A549 (cell line): ENCODE results near the gene MRRF. TPM values are rescaled to one million over a fixed set of nuclear protein-coding genes. Genes with fewer than 3 reads are reported as not detected.

ENCODE experiments used
- ATAC-seq, 2 experiments: fragments of 200-7000 bp in 1 of 2; fragments of >200 bp in 1 of 2; cut with Nextera tagmentation in 1 of 2; cut with Tn5 transposase in 1 of 2; 3 replicates each; pipeline versions ENCODE4 v1.8.0 to v1.9.1; 2018 to 2020; ENCODE audit warnings: mild to moderate bottlenecking in 1 of 2, moderate library complexity in 1 of 2
- CTCF ChIA-PET: fragments of 300-600 bp; sonication (Branson Sonifier 250); formaldehyde crosslinking; extraction: SDS; loops from one replicate; lab custom pipeline; 2021; ENCODE audit warnings: antibody characterized with exemption, inconsistent platforms; lab: Yijun Ruan, JAX
- POLR2A ChIA-PET: fragments of 350-600 bp; formaldehyde crosslinking; extraction: SDS; loops from one replicate; lab custom pipeline; 2021; ENCODE audit warnings: antibody characterized with exemption, inconsistent platforms; lab: Yijun Ruan, JAX
- DNase-seq, 2 experiments: peaks; one replicate each; pipeline versions ENCODE4 v3.0.0 to v3.0.0-alpha.2; 2011 to 2016; ENCODE audit warnings: low read depth in 1 of 2, low spot score in 1 of 2
- FAIRE-seq: peaks from 2 replicates; lab custom pipeline; 2011; peaks lifted over from hg19 to GRCh38; lab: Jason Lieb, UNC
- H3K27ac ChIP-seq, 2 experiments: fragments of >200 bp; sonication (Bioruptor Twin); formaldehyde crosslinking; 3 replicates each; pipeline ENCODE4 v1.5.1; 2016 to 2017
- H3K4me1 ChIP-seq: fragments of >200 bp; sonication (Bioruptor Twin); formaldehyde crosslinking; 3 replicates; pipeline ENCODE4 v1.6.1; 2016
- H3K4me2 ChIP-seq: fragments of >200 bp; sonication (Bioruptor Twin); formaldehyde crosslinking; 3 replicates; pipeline ENCODE4 v1.6.1; 2016
- H3K4me3 ChIP-seq: fragments of >200 bp; sonication (Bioruptor Twin); formaldehyde crosslinking; 3 replicates; pipeline ENCODE4 v1.5.1; 2016
- H3K9me3 ChIP-seq: fragments of >200 bp; sonication (Bioruptor Twin); formaldehyde crosslinking; 3 replicates; pipeline ENCODE4 v1.6.1; 2016
- BHLHE40 ChIP-seq: IDR thresholded peaks from 2 replicates; pipeline ENCODE4 v1.6.1; 2012; ENCODE audit warnings: low read depth, low read length, inconsistent platforms
- CEBPB ChIP-seq, 2 experiments: fragments of >200 bp in 1 of 2; sonication (Bioruptor Twin) in 1 of 2; formaldehyde crosslinking in 1 of 2; IDR thresholded peaks; 2 replicates each; pipeline ENCODE4 v1.6.1; 2012 to 2016
- CHD2 ChIP-seq: fragments of 150-350 bp; IDR thresholded peaks from 2 replicates; pipeline ENCODE4 v1.6.1; 2014; ENCODE audit warnings: low read length; ENCODE audit not compliant: partially characterized antibody
- FOSB ChIP-seq: fragments of 250-450 bp; sonication (Bioruptor Pico); IDR thresholded peaks from 2 replicates; pipeline ENCODE4 v1.5.0; 2020; ENCODE audit warnings: mild to moderate bottlenecking, moderate library complexity
- FOXS1 ChIP-seq: fragments of 250-450 bp; sonication (Bioruptor Pico); IDR thresholded peaks from 2 replicates; pipeline ENCODE4 v1.5.0; 2020; ENCODE audit warnings: mild to moderate bottlenecking, moderate library complexity
- HEYL ChIP-seq: fragments of 250-450 bp; sonication (Bioruptor Pico); IDR thresholded peaks from 2 replicates; pipeline ENCODE4 v1.8.0; 2021; ENCODE audit warnings: mild to moderate bottlenecking, moderate library complexity
- HOXA7 ChIP-seq: fragments of 250-450 bp; sonication (Bioruptor Pico); IDR thresholded peaks from 2 replicates; pipeline ENCODE4 v1.5.0; 2020; ENCODE audit warnings: mild to moderate bottlenecking, moderate library complexity
- MAFK ChIP-seq: fragments of 450-650 bp; IDR thresholded peaks from 2 replicates; pipeline ENCODE4 v1.6.1; 2014; ENCODE audit not compliant: partially characterized antibody
- NR3C1 ChIP-seq: fragments of >200 bp; sonication (Bioruptor Twin); formaldehyde crosslinking; IDR thresholded peaks from 3 replicates; pipeline ENCODE4 v1.6.1; 2017
- POLR2AphosphoS2 ChIP-seq: conservative IDR thresholded peaks from 2 replicates; pipeline ENCODE4 v1.6.1; 2012; ENCODE audit warnings: low read length, improper control_type of control experiment, inconsistent platforms
- RNF2 ChIP-seq: fragments of 200-600 bp; sonication (generic); IDR thresholded peaks from 2 replicates; pipeline ENCODE4 v1.6.1; 2016; ENCODE audit warnings: low read depth, mild to moderate bottlenecking, antibody characterized with exemption, moderate library complexity, borderline replicate concordance
- SMC3 ChIP-seq: fragments of >200 bp; sonication (Bioruptor Twin); formaldehyde crosslinking; IDR thresholded peaks from 3 replicates; pipeline ENCODE4 v1.6.1; 2018; ENCODE audit warnings: inconsistent platforms
- SREBF2 ChIP-seq: fragments of 450-650 bp; IDR thresholded peaks from 2 replicates; pipeline ENCODE4 v1.6.1; 2014; ENCODE audit warnings: mild to moderate bottlenecking, moderate library complexity
- TFCP2L1 ChIP-seq: fragments of 250-450 bp; sonication (Bioruptor Pico); IDR thresholded peaks from 2 replicates; pipeline ENCODE4 v1.5.0; 2021; ENCODE audit warnings: mild to moderate bottlenecking
- WGBS: methylation state at CpG from one replicate; pipeline ENCODE4 v1.1.6; 2017; ENCODE audit errors: missing lambda C conversion rate; 5-methylcytosine and 5-hydroxymethylcytosine counted together
- polyA plus RNA-seq, 4 experiments: library from polyadenylated mRNA; depleted of rRNA in 3 of 4; stranded (reverse); fragments of >200 nt; fragmentation: RNase III in 1 of 4; extraction: RNeasy Plus Mini Kit Qiagen cat#74134 plus additional on column Dnase treatment in 1 of 4; gene quantifications; 2 replicates in 3 of 4; 3 replicates in 1 of 4; pipeline ENCODE4 v1.2.3, GENCODE V29; 2011 to 2017
- TF ChIP-seq, protein P1 (sequence below): fragments of 150-350 bp; IDR thresholded peaks from 2 replicates; pipeline ENCODE4 v1.6.1; 2014; ENCODE audit warnings: low read depth, mild to moderate bottlenecking, low read length
- TF ChIP-seq, protein P2 (sequence below): IDR thresholded peaks from 2 replicates; pipeline ENCODE4 v1.6.1; 2012; ENCODE audit warnings: low read depth, borderline replicate concordance
- TF ChIP-seq, protein P3 (sequence below): fragments of >200 bp; sonication (Bioruptor Twin); formaldehyde crosslinking; IDR thresholded peaks from 2 replicates; pipeline ENCODE4 v1.6.1; 2016
- TF ChIP-seq, protein P4 (sequence below): IDR thresholded peaks from 2 replicates; pipeline ENCODE4 v1.6.1; 2012
- TF ChIP-seq, protein P5 (sequence below): fragments of 450-650 bp; IDR thresholded peaks from 2 replicates; pipeline ENCODE4 v1.6.1; 2014; ENCODE audit warnings: antibody characterized with exemption

MRRF gene
- polyA plus RNA-seq, 2 of the 4 experiments (the other 2 are of a cell fraction), result 63.6 to 107 TPM

DNA sequence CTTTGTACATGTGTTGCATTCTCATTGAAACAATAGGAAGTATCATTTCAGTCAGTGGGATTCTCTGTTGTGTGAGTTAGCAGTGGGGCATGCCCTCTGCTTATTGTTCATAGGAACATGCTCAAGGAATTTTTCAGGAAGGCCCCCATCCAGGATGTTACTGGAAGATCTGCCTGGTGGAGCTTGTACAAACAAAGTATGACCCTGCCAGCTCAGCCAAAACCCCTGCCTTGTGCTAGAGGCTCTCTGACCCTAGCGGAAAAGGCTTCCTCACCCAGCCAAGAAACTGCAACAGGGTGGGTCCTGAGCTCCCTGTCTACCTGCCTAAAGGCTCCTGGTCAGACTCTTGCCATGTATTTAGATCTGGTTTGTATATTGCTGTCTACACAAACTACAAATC lies 43.2 kb downstream of the MRRF start:
- ChIA-PET POLR2A (no interaction called here), CTCF (interaction anchor here (0.6 to 2.0 kb wide), 2 partner anchors 12 to 43 kb away, joined by 3 to 8 read pairs; no protein-coding TSS in a partner anchor)
- no peaks in the 10 kb centered on the region for H3K4me1 ChIP-seq
- 83% methylated on average over 1 of the region's 1 CpG for WGBS
- TF ChIP-seq, protein P1, sequence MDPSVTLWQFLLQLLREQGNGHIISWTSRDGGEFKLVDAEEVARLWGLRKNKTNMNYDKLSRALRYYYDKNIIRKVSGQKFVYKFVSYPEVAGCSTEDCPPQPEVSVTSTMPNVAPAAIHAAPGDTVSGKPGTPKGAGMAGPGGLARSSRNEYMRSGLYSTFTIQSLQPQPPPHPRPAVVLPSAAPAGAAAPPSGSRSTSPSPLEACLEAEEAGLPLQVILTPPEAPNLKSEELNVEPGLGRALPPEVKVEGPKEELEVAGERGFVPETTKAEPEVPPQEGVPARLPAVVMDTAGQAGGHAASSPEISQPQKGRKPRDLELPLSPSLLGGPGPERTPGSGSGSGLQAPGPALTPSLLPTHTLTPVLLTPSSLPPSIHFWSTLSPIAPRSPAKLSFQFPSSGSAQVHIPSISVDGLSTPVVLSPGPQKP, result no peak
- TF ChIP-seq SREBF2 (no peak), RNF2 (no peak), POLR2AphosphoS2 (no peak), FOSB (CRISPR knock-in tag) (no peak), SMC3 (no peak), CHD2 (no peak), HOXA7 (CRISPR knock-in tag) (no peak), HEYL (CRISPR knock-in tag) (no peak), NR3C1 (no peak), FOXS1 (no peak), TFCP2L1 (CRISPR knock-in tag) (no peak), CEBPB (IDR thresholded peaks at IDR 0.05) (no peak), BHLHE40 (no peak)
- TF ChIP-seq, protein P2, sequence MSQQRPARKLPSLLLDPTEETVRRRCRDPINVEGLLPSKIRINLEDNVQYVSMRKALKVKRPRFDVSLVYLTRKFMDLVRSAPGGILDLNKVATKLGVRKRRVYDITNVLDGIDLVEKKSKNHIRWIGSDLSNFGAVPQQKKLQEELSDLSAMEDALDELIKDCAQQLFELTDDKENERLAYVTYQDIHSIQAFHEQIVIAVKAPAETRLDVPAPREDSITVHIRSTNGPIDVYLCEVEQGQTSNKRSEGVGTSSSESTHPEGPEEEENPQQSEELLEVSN, result no peak
- TF ChIP-seq, protein P3, sequence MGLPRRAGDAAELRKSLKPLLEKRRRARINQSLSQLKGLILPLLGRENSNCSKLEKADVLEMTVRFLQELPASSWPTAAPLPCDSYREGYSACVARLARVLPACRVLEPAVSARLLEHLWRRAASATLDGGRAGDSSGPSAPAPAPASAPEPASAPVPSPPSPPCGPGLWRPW, result no peak
- TF ChIP-seq, protein P4, sequence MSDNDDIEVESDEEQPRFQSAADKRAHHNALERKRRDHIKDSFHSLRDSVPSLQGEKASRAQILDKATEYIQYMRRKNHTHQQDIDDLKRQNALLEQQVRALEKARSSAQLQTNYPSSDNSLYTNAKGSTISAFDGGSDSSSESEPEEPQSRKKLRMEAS, result no peak
- H3K27ac ChIP-seq, result no peak overlapping the region
- H3K4me2 ChIP-seq, result no peak overlapping the region
- ATAC-seq, result no peak
- no peak overlapping the region for H3K4me3 ChIP-seq
- no peak for FAIRE-seq
- DNase-seq, result no peak
- no peaks in the 10 kb centered on the region for H3K9me3 ChIP-seq

DNA sequence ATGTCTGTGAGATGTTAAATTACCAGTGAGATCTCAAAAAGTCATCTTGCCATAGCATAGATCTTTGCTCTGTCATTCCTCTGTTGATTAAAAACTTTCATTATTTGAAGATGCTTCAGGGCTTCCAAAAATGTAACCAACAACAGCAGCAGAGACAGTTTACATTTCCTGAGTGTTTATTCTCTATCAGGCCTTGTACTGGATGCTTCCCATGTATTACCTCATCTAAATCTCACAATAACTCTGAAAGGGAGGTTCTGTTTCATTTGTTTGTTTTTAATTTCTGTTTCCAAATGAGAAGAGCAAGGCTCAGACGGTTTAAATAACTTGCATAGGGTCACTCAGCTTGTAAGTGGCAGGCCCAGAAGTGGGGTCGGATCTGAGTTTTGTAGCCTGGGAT lies 45.2 kb downstream of the MRRF start:
- Histone ChIP-seq H3K4me1 (no peaks in the 10 kb centered on the region), H3K27ac (no peak overlapping the region), H3K4me3 (no peak overlapping the region), H3K9me3 (no peaks in the 10 kb centered on the region), H3K4me2 (no peak overlapping the region)
- ChIA-PET POLR2A (no interaction called here), CTCF (no interaction called here)
- WGBS, result 90% methylated on average over 2 of the region's 2 CpGs
- FAIRE-seq (no peak), ATAC-seq (no peak), DNase-seq (no peak)
- TF ChIP-seq SMC3, result no peak
- no peak for TF ChIP-seq MAFK
- TF ChIP-seq, protein P3, result no peak
- TF ChIP-seq TFCP2L1 (CRISPR knock-in tag), result no peak

DNA sequence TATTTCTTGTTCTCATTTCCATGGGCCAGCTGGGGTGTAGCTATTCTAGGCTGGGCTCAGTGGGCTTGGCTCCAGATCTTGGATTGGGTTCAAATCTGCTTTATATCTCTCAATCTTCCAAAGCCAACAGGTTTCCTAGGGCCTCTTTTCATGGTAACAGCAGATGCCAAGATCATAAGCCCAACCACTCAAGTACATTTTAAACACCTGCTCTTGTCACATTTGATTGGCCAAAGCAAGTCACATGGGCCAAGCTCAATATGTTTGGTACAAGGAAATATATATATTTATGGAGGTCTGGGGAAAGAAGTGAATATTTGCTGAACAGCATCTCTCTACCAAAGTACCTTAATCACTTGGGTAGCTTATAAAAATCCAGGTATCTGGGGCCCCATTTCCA lies 49.5 kb downstream of the MRRF start:
- Histone ChIP-seq H3K4me2 (no peak overlapping the region), H3K27ac (no peak overlapping the region), H3K4me1 (no peaks in the 10 kb centered on the region), H3K4me3 (no peak overlapping the region), H3K9me3 (no peaks in the 10 kb centered on the region)
- CTCF ChIA-PET, result interaction anchor here (0.9 to 1.5 kb wide), 2 partner anchors 189 to 192 kb away, joined by 3 to 4 read pairs; no protein-coding TSS in a partner anchor
- FAIRE-seq (no peak), ATAC-seq (no peak), DNase-seq (no peak)
- TF ChIP-seq, protein P5, sequence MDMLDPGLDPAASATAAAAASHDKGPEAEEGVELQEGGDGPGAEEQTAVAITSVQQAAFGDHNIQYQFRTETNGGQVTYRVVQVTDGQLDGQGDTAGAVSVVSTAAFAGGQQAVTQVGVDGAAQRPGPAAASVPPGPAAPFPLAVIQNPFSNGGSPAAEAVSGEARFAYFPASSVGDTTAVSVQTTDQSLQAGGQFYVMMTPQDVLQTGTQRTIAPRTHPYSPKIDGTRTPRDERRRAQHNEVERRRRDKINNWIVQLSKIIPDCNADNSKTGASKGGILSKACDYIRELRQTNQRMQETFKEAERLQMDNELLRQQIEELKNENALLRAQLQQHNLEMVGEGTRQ, result peak; percentile 53; the same call in 1 of the 2 replicates
- TF ChIP-seq RNF2, result no peak
- POLR2A ChIA-PET, result no interaction called here
